Sigmoid colon (tissue), 4 donors: ENCODE results near the gene TUNAR.

ENCODE experiments used
- POLR2A ChIP-seq, 2 donors: fragments of 450-650 bp; IDR thresholded peaks; one replicate each; pipeline ENCODE4 v1.6.1; 2016; ENCODE audit warnings: antibody characterized with exemption in 2 of 2, mild to moderate bottlenecking in 2 of 2, moderate library complexity in 2 of 2
- POLR2AphosphoS5 ChIP-seq, 4 donors: sonication (generic); formaldehyde crosslinking; IDR thresholded peaks; one replicate each; pipeline ENCODE4 v1.6.1; 2017; ENCODE audit warnings: antibody characterized with exemption in 4 of 4
- TF ChIP-seq, protein P1 (sequence below), 4 experiments: fragments of 450-650 bp in 3 of 4; fragments of 200-600 bp in 1 of 4; IDR thresholded peaks; one replicate each; pipeline ENCODE4 v1.5.1; 2016 to 2019; ENCODE audit warnings: antibody characterized with exemption in 4 of 4, mild to moderate bottlenecking in 3 of 4, moderate library complexity in 2 of 4

DNA sequence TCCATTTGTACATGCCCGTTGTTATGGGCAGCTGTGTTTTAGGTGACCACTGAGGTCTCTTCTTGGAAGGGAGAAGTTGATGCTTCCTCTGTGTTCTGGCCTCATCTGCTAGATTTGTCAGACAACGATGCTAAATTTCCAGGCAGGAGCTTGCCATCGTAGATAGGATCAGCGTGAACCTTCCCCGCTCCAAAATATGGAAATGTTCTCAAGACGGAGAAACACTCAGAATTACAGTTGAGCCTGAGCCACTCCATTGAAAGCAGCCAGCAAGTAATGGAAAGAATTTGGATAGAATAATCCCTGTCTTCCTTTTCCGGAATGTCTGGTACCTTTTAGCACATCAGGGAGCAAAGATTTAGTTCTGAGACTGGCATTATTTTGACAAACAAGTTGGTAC is 34.8 kb downstream of the TUNAR start:
- TF ChIP-seq, protein P1, sequence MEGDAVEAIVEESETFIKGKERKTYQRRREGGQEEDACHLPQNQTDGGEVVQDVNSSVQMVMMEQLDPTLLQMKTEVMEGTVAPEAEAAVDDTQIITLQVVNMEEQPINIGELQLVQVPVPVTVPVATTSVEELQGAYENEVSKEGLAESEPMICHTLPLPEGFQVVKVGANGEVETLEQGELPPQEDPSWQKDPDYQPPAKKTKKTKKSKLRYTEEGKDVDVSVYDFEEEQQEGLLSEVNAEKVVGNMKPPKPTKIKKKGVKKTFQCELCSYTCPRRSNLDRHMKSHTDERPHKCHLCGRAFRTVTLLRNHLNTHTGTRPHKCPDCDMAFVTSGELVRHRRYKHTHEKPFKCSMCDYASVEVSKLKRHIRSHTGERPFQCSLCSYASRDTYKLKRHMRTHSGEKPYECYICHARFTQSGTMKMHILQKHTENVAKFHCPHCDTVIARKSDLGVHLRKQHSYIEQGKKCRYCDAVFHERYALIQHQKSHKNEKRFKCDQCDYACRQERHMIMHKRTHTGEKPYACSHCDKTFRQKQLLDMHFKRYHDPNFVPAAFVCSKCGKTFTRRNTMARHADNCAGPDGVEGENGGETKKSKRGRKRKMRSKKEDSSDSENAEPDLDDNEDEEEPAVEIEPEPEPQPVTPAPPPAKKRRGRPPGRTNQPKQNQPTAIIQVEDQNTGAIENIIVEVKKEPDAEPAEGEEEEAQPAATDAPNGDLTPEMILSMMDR (IDR thresholded peaks at IDR 0.05), result no peak
- TF ChIP-seq POLR2A (IDR thresholded peaks at IDR 0.05) (no peak), POLR2AphosphoS5 (IDR thresholded peaks at IDR 0.05) (no peak)
